WTC11 (cell line): ENCODE data around the gene HSPA12A. TPM values are rescaled to one million over a fixed set of nuclear protein-coding genes. Genes with fewer than 3 reads are reported as not detected.

Experiments used
- ATAC-seq: fragments of 200-7000 bp; cut with Tn5 transposase; 2 replicates; pipeline ENCODE4 v1.10.0; 2021; ENCODE audit warnings: mild to moderate bottlenecking, moderate library complexity
- CTCF ChIA-PET: fragments of 300-600 bp; sonication (Branson Sonifier 250); formaldehyde crosslinking; loops from one replicate; lab custom pipeline; 2021; ENCODE audit warnings: antibody characterized with exemption; lab: Charles Lee
- POLR2A ChIA-PET: fragments of 350-600 bp; sonication (Branson Sonifier 250); formaldehyde crosslinking; loops from one replicate; lab custom pipeline; 2021; ENCODE audit warnings: antibody characterized with exemption; lab: Charles Lee
- DNase-seq: peaks from one replicate; pipeline ENCODE4 v3.0.0; 2021; ENCODE audit warnings: low spot score
- H3K27ac Mint-ChIP-seq: 2 replicates; pipeline ENCODE4 v1.8.0; 2021; ENCODE audit warnings: mixed read lengths
- H3K27me3 Mint-ChIP-seq: 2 replicates; pipeline ENCODE4 v1.8.0; 2021; ENCODE audit warnings: low read depth, mild to moderate bottlenecking, moderate library complexity, mixed read lengths
- H3K36me3 Mint-ChIP-seq: 2 replicates; pipeline ENCODE4 v1.8.0; 2021; ENCODE audit warnings: mixed read lengths
- H3K4me1 Mint-ChIP-seq: 2 replicates; pipeline ENCODE4 v1.8.0; 2022; ENCODE audit warnings: mixed read lengths
- H3K4me3 Mint-ChIP-seq: 2 replicates; pipeline ENCODE4 v1.8.0; 2021; ENCODE audit warnings: mild to moderate bottlenecking, moderate library complexity, mixed read lengths
- H3K9me3 Mint-ChIP-seq: 2 replicates; pipeline ENCODE4 v1.8.0; 2021; ENCODE audit warnings: mixed read lengths
- ARID4B ChIP-seq: sonication (generic); formaldehyde crosslinking; IDR thresholded peaks from 2 replicates; pipeline ENCODE4 v1.8.0; 2023; ENCODE audit warnings: missing genetic modification reagents, mild to moderate bottlenecking, borderline replicate concordance
- ATF2 ChIP-seq: sonication (generic); formaldehyde crosslinking; IDR thresholded peaks from 2 replicates; pipeline ENCODE4 v1.8.1; 2022; ENCODE audit warnings: low read depth, missing genetic modification reagents, borderline replicate concordance
- CTCF ChIP-seq: fragments of 200-600 bp; IDR thresholded peaks from 2 replicates; pipeline ENCODE4 v1.8.0; 2022; ENCODE audit warnings: antibody characterized with exemption
- ERG ChIP-seq: fragments of 250-450 bp; sonication (Bioruptor Pico); IDR thresholded peaks from 2 replicates; pipeline ENCODE4 v1.8.0; 2021; ENCODE audit warnings: mild to moderate bottlenecking
- ESRRA ChIP-seq: sonication (generic); formaldehyde crosslinking; IDR thresholded peaks from 2 replicates; pipeline ENCODE4 v1.8.1; 2022; ENCODE audit warnings: mild to moderate bottlenecking, missing genetic modification reagents, borderline replicate concordance
- GRHL2 ChIP-seq: fragments of 250-450 bp; sonication (Bioruptor Pico); IDR thresholded peaks from 2 replicates; pipeline ENCODE4 v1.8.0; 2022; ENCODE audit warnings: mild to moderate bottlenecking, moderate library complexity; ENCODE audit not compliant: insufficient replicate concordance, severe bottlenecking
- IRF2 ChIP-seq: sonication (generic); formaldehyde crosslinking; IDR thresholded peaks from 2 replicates; pipeline ENCODE4 v1.8.0; 2022; ENCODE audit warnings: low read depth, missing genetic modification reagents, borderline replicate concordance
- MXD4 ChIP-seq: fragments of 250-450 bp; sonication (Bioruptor Pico); IDR thresholded peaks from 2 replicates; pipeline ENCODE4 v1.8.0; 2021; ENCODE audit warnings: mild to moderate bottlenecking, moderate library complexity, borderline replicate concordance
- NFATC4 ChIP-seq: fragments of 250-450 bp; sonication (Bioruptor Pico); IDR thresholded peaks from 2 replicates; pipeline ENCODE4 v1.9.0; 2021; ENCODE audit warnings: mild to moderate bottlenecking
- PREB ChIP-seq: sonication (generic); formaldehyde crosslinking; IDR thresholded peaks from 2 replicates; pipeline ENCODE4 v1.8.1; 2022; ENCODE audit warnings: mild to moderate bottlenecking, missing genetic modification reagents, moderate library complexity, borderline replicate concordance
- PRRX2 ChIP-seq: fragments of 250-450 bp; sonication (Bioruptor Pico); IDR thresholded peaks from 2 replicates; pipeline ENCODE4 v1.8.0; 2021; ENCODE audit warnings: mild to moderate bottlenecking
- SMAD4 ChIP-seq: sonication (generic); formaldehyde crosslinking; IDR thresholded peaks from 2 replicates; pipeline ENCODE4 v1.8.0; 2022; ENCODE audit warnings: mild to moderate bottlenecking, missing genetic modification reagents
- SOX15 ChIP-seq: fragments of 250-450 bp; sonication (Bioruptor Pico); IDR thresholded peaks from 2 replicates; pipeline ENCODE4 v1.9.0; 2021; ENCODE audit warnings: mild to moderate bottlenecking
- TEAD4 ChIP-seq: sonication (generic); formaldehyde crosslinking; IDR thresholded peaks from 2 replicates; pipeline ENCODE4 v1.8.0; 2022; ENCODE audit warnings: mild to moderate bottlenecking, missing genetic modification reagents
- USF1 ChIP-seq: sonication (generic); formaldehyde crosslinking; IDR thresholded peaks from 2 replicates; pipeline ENCODE4 v1.8.0; 2022; ENCODE audit warnings: mild to moderate bottlenecking, missing genetic modification reagents
- USF2 ChIP-seq: sonication (generic); formaldehyde crosslinking; IDR thresholded peaks from 2 replicates; pipeline ENCODE4 v1.8.1; 2023; ENCODE audit warnings: mild to moderate bottlenecking, missing genetic modification reagents, moderate library complexity
- ZBTB21 ChIP-seq: sonication (generic); formaldehyde crosslinking; IDR thresholded peaks from 2 replicates; pipeline ENCODE4 v1.8.1; 2023; ENCODE audit warnings: mild to moderate bottlenecking, missing genetic modification reagents, borderline replicate concordance
- ZMAT4 ChIP-seq: fragments of 250-450 bp; sonication (Bioruptor Pico); IDR thresholded peaks from 2 replicates; pipeline ENCODE4 v1.9.0; 2021; ENCODE audit warnings: mild to moderate bottlenecking
- ZNF281 ChIP-seq: sonication (generic); formaldehyde crosslinking; IDR thresholded peaks from 2 replicates; pipeline ENCODE4 v1.8.0; 2023; ENCODE audit warnings: mild to moderate bottlenecking, missing genetic modification reagents
- ZNF317 ChIP-seq: sonication (generic); formaldehyde crosslinking; IDR thresholded peaks from 2 replicates; pipeline ENCODE4 v1.8.1; 2023; ENCODE audit warnings: low read depth, mild to moderate bottlenecking, moderate library complexity, missing genetic modification reagents, borderline replicate concordance
- total RNA-seq: library from RNA; stranded (reverse); gene quantifications from 3 replicates; pipeline ENCODE4 v1.2.3, GENCODE V29; 2021

HSPA12A gene
- total RNA-seq, 1 experiment from 2014 or later = 7.2 TPM

- TF ChIP-seq ERG (CRISPR knock-in tag) = no peak
- no peak for TF ChIP-seq USF2 (CRISPR knock-in tag)
- TF ChIP-seq MXD4 (CRISPR knock-in tag) = no peak
- no peak for TF ChIP-seq NFATC4 (CRISPR knock-in tag)
- no peak for TF ChIP-seq IRF2 (CRISPR knock-in tag)
- no peak for TF ChIP-seq TEAD4 (CRISPR knock-in tag)
- TF ChIP-seq USF1 (CRISPR knock-in tag) = no peak
- TF ChIP-seq, all 79 proteins: peak for 0
Measured at GRCh38 chr10:116697816-116698215, 44.5 kb downstream of the HSPA12A start (continued).

- no peaks in the 10 kb centered on the region for H3K36me3 Mint-ChIP-seq
- H3K4me1 Mint-ChIP-seq = peaks cover 22% of the 10 kb centered on the region
- no peak overlapping the region for H3K27ac Mint-ChIP-seq
- ChIA-PET POLR2A (interaction anchor here (1.2 kb wide), 1 partner anchor 9 kb away, joined by 3 read pairs; no protein-coding TSS in a partner anchor), CTCF (no interaction called here)
- ATAC-seq (no peak), DNase-seq (no peak)
- no peak overlapping the region for H3K4me3 Mint-ChIP-seq
- H3K9me3 Mint-ChIP-seq = no peaks in the 10 kb centered on the region; the same call in 1 of the 2 replicates
- H3K27me3 Mint-ChIP-seq = no peaks in the 10 kb centered on the region
- no peak for TF ChIP-seq SMAD4 (CRISPR knock-in tag)
- no peak for TF ChIP-seq ZBTB21 (CRISPR knock-in tag)
- TF ChIP-seq SOX15 (CRISPR knock-in tag) = no peak
- no peak for TF ChIP-seq CTCF
- no peak for TF ChIP-seq GRHL2 (CRISPR knock-in tag)
- TF ChIP-seq ATF2 (CRISPR knock-in tag) = no peak
- no peak for TF ChIP-seq PRRX2
- TF ChIP-seq PREB (CRISPR knock-in tag) = no peak
- no peak for TF ChIP-seq ZMAT4 (CRISPR knock-in tag)
- TF ChIP-seq ZNF317 (CRISPR knock-in tag) = no peak
- TF ChIP-seq ESRRA (CRISPR knock-in tag) = no peak
- TF ChIP-seq ZNF281 (CRISPR knock-in tag) = no peak
- TF ChIP-seq ARID4B (CRISPR knock-in tag) = no peak
Measured at GRCh38 chr10:116696919-116697318, 45.4 kb downstream of the HSPA12A start.
